GM21717 (cell line): ENCODE measurements around the gene MCAT.

Experiments
- ATAC-seq: cut with Tn5 transposase; IDR thresholded peaks from one replicate; pipeline ENCODE4 v1.9.1; 2021; ENCODE audit warnings: mild to moderate bottlenecking, moderate library complexity; ENCODE audit not compliant: unreplicated experiment

MCAT gene

GRCh38 chr22:43142880-43143562 is at the start of gene MCAT:
Gene MCAT (minus strand): TSS chr22:43143398. CDS start chr22:43143348, 50 bp downstream.
- ATAC-seq = peak; percentile 69

GRCh38 chr22:43191831-43192230 is 48.6 kb upstream of the MCAT start:
- ATAC-seq = no peak

- ATAC-seq = no peak
These were observed 45.8 kb upstream of the MCAT start for GRCh38 chr22:43188829-43189545.

- peak; percentile 65 for ATAC-seq
These were observed 44.2 kb upstream of the MCAT start for GRCh38 chr22:43187171-43188099.

- no peak for ATAC-seq
These were observed 43.3 kb upstream of the MCAT start, which contains the start of gene TTLL12 for GRCh38 chr22:43186272-43187170. Gene TTLL12 (minus strand): TSS chr22:43187134. CDS start chr22:43187069, 65 bp downstream.

- ATAC-seq = no peak
These were observed 42.7 kb upstream of the MCAT start for GRCh38 chr22:43185860-43186261.

- ATAC-seq = no peak
These were observed 40.5 kb upstream of the MCAT start for GRCh38 chr22:43183496-43184277.

GRCh38 chr22:43182726-43183125 is 39.5 kb upstream of the MCAT start:
- ATAC-seq = no peak

- no peak for ATAC-seq
These were observed 38.9 kb upstream of the MCAT start for GRCh38 chr22:43182118-43182517.

- no peak for ATAC-seq
These were observed 38.3 kb upstream of the MCAT start for GRCh38 chr22:43181321-43182076.

GRCh38 chr22:43180670-43181069 is 37.5 kb upstream of the MCAT start:
- no peak for ATAC-seq

- ATAC-seq = no peak
These were observed 36.7 kb upstream of the MCAT start for GRCh38 chr22:43179911-43180195.

GRCh38 chr22:43179146-43179910 is 36.1 kb upstream of the MCAT start:
- ATAC-seq = no peak

GRCh38 chr22:43177479-43177878 is 34.3 kb upstream of the MCAT start:
- ATAC-seq = no peak

GRCh38 chr22:43176090-43176489 is 32.9 kb upstream of the MCAT start:
- ATAC-seq = no peak

GRCh38 chr22:43174941-43175531 is 31.8 kb upstream of the MCAT start:
- ATAC-seq = no peak

- ATAC-seq = no peak
These were observed 30.9 kb upstream of the MCAT start for GRCh38 chr22:43173976-43174720.
